ENCODE results near the gene AIP. TPM values are rescaled to one million over a fixed set of nuclear protein-coding genes. Genes with fewer than 3 reads are reported as not detected.

The AIP gene
- total and polyA plus RNA-seq, 9 of the 15 experiments (the other 6 are each of a cell fraction or from before 2014, with no cell fraction given) = 5.2 to 92.5 (median 52.7) TPM

DNA sequence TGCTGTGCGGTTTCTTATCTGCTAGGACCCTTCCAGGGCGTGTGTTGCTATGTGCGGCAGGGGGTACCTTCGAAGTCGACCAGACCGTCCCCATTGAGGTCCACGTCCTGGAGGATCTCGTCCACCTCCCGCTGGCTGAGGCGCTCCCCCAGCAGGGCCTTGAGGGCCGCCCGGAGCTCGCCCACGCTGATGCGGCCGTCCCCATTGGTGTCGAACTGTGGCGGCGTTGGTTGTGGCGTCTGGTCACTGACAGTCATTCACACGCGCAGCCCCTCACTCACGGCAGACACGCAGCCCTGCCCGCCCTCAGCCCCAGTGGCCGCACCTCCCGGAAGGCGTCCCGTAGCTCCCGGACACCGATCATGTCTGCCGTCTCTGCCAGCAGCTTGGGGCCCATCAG lies 36.9 kb downstream of the AIP start:
- Histone ChIP-seq H3K9me1 (ENCODE audit: control insufficient read depth, insufficient read depth, low read length) (no peaks in the 10 kb centered on the region), H3K79me2 (ENCODE audit: control insufficient read depth, insufficient read depth, low read length) (no peaks in the 10 kb centered on the region), H3K4me1 (replicated peaks in 1 of 2; ENCODE audit: control insufficient read depth in 2 of 2, insufficient read depth in 2 of 2, low read length in 2 of 2) (peaks cover 0 to 40% of the 10 kb centered on the region in 2 experiments; a peak in 2 of 5 replicates), H4K20me1 (replicated peaks; ENCODE audit: control insufficient read depth, insufficient read depth, low read length) (0 out of 2 replicates have a peak, but pooled peaks cover 7% of the 10 kb centered on the region), H3K9me3 (replicated peaks; ENCODE audit: control insufficient read depth, insufficient read depth, low read depth, low read length) (no peaks in the 10 kb centered on the region), H3K9ac (ENCODE audit: insufficient read depth in 1 of 2, low read depth in 2 of 2, low read length in 2 of 2) (no peak overlapping the region), H3K27me3 (ENCODE audit: control insufficient read depth in 2 of 2, insufficient read depth in 2 of 2, low read length in 2 of 2) (peaks cover 5 to 44% of the 10 kb centered on the region in 2 experiments; a peak in 4 of 5 replicates), H3K27ac (ENCODE audit: extremely low read depth, low read depth, low read length) (no peak overlapping the region), H2AFZ (ENCODE audit: low read depth, low read length) (no peak overlapping the region), H3K4me3 (no peak overlapping the region), H3K36me3 (ENCODE audit: control insufficient read depth, insufficient read depth, low read length) (no peaks in the 10 kb centered on the region), H3K4me2 (ENCODE audit: insufficient read depth, low read length) (no peak overlapping the region)
- in situ Hi-C loops (cut with MboI) = no loop called here
- FAIRE-seq = no peak
- WGBS (ENCODE audit: insufficient coverage, low coverage, missing lambda C conversion rate) = 53% methylated on average over 27 of the region's 32 CpGs
- ChIA-PET CTCF (ENCODE audit: low intra/inter-chr PET ratio) (no interaction called here), POLR2A (interaction anchor here (1.6 kb wide), 1 partner anchor 10 kb away, joined by 7 read pairs; no protein-coding TSS in a partner anchor)
- no TSS peak for BruUV-seq (replicated peaks)
- ATAC-seq = no peak
- intact Hi-C loops (cut with micrococcal nuclease) = no loop called here
- no peak for TF ChIP-seq NFIC (IDR thresholded peaks at IDR 0.05)
- TF ChIP-seq ZNF644 (tag; IDR thresholded peaks at IDR 0.05; ENCODE audit: low read depth) = no peak
- TF ChIP-seq SNIP1 (IDR thresholded peaks at IDR 0.05; ENCODE audit: low read depth) = no peak
- no peak for TF ChIP-seq HDAC2 (IDR thresholded peaks at IDR 0.05)
- TF ChIP-seq, protein P1, sequence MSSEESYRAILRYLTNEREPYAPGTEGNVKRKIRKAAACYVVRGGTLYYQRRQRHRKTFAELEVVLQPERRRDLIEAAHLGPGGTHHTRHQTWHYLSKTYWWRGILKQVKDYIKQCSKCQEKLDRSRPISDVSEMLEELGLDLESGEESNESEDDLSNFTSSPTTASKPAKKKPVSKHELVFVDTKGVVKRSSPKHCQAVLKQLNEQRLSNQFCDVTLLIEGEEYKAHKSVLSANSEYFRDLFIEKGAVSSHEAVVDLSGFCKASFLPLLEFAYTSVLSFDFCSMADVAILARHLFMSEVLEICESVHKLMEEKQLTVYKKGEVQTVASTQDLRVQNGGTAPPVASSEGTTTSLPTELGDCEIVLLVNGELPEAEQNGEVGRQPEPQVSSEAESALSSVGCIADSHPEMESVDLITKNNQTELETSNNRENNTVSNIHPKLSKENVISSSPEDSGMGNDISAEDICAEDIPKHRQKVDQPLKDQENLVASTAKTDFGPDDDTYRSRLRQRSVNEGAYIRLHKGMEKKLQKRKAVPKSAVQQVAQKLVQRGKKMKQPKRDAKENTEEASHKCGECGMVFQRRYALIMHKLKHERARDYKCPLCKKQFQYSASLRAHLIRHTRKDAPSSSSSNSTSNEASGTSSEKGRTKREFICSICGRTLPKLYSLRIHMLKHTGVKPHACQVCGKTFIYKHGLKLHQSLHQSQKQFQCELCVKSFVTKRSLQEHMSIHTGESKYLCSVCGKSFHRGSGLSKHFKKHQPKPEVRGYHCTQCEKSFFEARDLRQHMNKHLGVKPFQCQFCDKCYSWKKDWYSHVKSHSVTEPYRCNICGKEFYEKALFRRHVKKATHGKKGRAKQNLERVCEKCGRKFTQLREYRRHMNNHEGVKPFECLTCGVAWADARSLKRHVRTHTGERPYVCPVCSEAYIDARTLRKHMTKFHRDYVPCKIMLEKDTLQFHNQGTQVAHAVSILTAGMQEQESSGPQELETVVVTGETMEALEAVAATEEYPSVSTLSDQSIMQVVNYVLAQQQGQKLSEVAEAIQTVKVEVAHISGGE (CRISPR knock-in tag; IDR thresholded peaks at IDR 0.05) = no peak
- TF ChIP-seq BRD9 (IDR thresholded peaks at IDR 0.05; ENCODE audit: low read depth, partially characterized antibody) = no peak
- DNase-seq (ENCODE audit: extremely low read depth in 1 of 4, low spot score in 3 of 4) = no peak

All from K562 (cell line).